HG03097 (cell line): ENCODE results near the gene GALNT18.

Experiments
- ATAC-seq: cut with Tn5 transposase; IDR thresholded peaks from one replicate; pipeline ENCODE4 v1.9.1; 2021; ENCODE audit not compliant: unreplicated experiment, low FRiP score

GALNT18 gene

DNA sequence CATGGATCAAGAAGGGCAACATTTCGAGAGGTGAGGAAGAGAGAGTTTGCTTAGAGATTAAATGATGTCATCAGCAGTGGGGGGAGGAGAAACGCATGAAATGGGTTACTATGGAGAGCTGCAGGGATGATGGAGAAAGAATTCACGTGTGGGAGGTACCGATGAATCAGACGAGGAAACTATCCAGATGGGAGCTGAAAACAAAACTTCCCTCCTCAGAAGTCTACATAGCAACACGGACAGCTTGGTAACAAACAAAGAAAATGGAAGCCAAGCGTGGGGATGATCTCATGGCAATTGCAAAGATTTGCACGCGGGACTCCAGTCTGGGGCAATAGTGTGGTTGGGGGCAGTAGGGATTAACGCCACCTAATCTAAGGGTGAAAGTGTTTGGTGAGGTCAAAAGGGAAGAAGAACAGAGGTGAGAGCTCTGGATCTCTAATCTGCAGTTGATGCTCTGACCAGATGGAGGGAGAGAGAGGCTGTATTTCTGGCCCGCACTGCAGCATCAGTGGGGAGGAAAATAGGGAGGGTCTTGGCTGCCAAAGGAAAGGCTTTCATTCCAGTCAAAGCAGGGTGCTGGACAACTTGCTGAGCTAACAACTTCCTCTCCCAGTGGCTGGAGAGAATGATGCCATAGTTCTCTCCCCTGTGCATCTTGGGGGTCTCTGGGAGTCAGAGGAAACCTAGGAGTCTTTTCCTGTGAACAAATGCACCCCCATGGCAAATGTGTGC lies 225.3 kb downstream of the GALNT18 start:
- no peak for ATAC-seq

DNA sequence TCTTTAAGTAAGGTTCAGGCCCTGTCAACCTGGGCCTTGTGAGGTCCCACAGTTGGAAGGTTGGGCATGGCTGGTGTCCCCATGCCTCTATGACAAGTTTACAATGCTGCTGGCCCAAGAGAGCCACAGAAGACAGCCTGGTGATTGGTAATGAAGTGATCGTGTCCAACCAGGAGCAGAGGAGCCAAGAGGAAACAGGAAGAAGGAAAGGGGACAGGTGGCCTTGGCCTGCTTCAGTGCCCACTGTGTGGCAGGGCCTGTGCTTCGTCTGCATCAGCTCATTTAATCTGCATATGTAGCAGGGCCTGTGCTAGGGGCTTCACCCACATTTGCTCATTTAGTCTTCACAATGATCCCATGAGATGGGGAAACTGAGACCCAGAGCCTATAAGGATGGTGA lies 226.7 kb downstream of the GALNT18 start:
- no peak for ATAC-seq

DNA sequence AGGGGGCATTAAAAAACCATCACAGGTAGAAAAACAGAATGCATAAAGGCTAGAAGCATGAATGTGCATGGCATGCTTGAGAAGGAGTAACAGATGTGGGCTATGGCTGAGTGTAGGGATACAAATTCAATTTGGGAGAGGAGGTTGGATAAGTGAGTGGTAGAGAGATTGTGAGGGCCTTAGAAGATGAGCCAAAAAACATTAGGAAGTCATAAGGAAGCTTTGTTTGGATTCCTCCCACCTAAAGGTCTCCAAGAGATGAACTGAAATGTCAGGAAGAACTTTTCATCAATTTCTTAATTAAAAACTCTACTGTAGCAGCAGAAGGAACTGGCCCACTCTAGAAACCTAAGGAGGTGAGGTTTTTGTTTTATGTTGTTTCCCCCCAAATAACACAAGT lies 227.6 kb downstream of the GALNT18 start:
- ATAC-seq, result no peak

DNA sequence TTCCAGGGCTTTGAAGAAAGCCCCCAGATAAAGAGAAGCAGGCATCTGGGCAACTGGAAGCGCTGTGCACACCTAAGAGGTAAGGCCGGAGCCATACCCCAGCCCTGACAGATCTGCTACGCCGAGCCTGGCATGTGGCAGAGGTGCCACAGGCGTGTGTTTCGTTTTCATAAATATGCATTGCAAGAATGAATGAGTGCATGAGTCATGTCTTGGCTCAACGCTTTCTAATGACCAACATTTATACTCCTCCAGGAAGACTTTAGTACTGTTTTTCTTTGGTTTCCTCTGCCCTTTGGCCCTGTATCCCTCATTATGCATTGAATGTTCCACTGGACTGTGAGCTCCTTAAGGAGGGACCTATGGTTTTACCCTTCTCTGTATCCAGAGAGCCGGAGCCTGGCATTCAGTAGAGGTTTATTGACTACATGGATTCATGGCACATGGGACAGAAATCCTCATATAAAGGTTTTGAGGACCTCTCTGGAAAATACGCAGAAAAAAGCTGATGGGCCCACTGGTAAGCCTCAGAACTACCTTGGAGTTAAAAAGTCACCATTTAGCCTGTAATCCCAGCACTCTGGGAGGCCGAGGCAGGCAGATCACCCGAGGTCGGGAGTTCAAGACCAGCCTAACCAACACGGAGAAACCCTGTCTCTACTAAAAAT lies 229.9 kb downstream of the GALNT18 start:
- no peak for ATAC-seq

DNA sequence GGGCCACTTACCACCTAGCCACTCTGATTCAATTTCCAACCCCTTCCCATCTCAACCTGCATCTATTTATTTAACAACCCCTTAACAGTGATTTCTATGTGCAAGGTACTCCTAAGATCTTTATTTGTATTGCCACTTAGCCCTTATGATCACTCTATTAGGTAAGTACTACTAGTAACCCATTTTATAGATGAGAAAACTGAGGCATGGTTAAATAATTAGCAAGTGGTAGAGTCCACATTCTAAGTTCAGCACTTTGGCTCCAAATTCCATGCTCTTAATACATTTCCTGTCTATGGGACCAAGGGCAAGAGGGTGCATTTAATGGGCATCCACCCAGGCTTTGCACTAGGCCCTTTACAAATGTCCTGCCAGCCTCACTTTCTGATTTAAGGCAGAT lies 230.6 kb downstream of the GALNT18 start:
- ATAC-seq, result no peak

DNA sequence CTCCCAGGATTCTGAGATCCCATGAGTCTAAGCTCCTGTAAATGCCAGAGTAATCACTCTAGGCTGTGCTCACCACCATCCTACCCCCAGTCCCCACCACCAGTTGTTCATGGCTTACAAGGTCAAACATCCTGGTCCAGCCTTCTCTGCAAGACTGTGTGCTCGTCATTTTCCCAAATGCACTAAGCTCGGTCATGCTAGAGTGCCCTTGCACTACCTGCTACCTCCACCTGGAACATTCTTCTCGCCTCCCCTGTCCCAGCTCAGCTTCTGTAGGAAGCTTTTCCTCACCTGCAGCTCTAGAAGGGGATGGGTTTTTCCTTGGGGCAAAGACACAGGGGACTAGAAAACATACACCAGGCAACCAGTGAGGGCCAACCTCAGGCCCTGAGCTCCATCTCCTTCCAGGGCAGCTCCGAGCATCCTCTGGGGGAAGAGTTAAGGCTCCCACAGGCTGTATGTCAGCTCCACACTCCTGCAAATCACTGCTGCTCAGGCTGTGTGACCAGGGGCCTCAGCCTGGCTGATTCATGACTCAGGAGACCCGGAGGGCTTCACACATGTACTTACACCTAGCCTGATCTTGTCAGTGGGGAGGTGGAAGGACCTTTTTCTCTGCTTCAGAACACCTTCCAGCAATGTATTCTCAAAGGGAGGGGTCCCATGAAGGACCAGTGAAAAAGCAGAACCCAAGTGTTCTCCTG lies 231.6 kb downstream of the GALNT18 start:
- no peak for ATAC-seq

DNA sequence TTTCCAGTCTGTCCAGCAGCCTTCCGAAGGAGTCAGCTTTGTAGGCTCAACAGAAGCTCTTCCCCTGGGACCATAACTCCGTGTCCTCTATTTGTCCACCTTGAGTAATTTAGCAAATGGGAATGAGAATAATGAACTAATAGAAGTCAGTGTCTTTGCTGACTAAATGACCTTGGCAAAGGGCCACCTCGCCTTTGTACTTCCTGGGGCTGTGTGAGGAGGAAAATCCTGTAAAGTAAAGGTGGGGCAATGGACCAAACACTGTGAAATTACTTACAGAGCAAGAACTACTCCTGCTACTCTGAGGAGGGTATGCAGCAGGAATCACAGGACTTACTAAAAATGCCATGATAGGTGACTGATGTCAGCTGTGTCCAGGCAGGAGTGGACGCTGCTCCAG lies 232.6 kb downstream of the GALNT18 start:
- no peak for ATAC-seq

DNA sequence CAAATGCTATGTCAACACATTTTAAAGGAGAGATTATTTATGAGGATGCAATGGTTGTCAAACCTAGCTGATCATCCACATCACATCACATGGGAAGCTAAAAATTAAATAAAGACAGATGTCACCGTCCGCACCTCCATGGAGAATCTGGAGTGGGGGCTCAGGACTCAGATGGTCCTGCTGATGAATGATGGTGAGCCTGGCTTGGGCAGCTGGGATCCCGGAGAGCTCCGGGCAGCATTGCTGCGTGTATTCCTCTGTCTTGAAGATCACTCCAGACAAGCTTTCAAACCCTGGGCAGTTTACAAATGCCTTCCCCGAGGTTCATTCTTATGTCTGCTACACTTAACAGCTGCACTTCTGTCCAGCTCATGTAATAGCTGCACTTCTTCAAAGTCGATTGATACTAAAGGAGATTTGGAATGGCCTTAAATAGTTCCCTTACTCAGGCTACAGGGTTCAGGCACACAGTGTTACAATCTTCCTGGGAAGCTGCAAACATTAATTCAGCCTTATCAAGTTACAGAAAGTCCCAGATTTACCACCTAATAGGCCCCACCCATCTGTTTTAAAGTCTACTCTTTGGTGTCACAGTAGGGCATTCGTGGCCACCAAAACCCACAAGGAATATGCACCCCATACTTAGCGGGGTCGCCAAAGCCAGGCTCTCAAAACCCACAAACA lies 234.0 kb downstream of the GALNT18 start:
- ATAC-seq, result no peak

DNA sequence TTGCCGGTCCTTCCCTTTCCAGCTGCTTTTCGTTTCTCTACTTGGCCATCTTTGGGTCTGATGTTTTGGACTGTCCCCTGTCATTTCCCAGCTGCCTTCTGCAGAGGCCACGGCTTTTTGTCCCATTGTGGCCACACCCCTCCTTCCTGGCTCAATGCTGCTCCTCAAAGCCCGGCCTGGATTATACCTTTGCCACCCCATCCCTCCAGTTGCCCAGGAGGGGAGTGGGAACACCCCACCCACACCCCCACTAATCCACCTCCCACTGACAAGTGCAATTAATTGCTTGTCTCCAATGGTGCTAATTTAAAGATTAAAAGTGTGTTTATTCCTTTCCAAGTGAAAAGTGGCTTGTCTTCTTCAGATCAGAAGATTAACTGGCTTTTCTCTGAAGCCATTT lies 234.6 kb downstream of the GALNT18 start:
- no peak for ATAC-seq

DNA sequence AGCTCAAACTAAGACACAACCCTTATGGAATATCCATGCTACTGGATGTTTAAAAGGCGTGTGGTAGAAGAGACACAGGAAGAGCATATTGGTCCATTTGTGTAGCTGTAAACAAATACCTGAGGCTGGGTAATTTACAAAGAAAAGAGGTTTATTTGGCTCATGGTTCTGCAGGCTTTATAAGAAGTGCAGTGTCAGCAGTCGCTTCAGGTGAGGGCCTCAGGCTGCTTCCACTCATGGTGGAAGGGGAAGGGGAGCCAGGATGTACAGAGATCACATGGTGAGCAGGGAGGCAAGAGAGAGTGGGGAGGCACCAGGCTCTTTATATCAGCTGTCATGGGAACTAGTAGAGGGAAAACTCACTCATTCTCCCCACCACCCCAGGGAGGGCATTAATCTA lies 237.0 kb downstream of the GALNT18 start:
- ATAC-seq, result no peak

DNA sequence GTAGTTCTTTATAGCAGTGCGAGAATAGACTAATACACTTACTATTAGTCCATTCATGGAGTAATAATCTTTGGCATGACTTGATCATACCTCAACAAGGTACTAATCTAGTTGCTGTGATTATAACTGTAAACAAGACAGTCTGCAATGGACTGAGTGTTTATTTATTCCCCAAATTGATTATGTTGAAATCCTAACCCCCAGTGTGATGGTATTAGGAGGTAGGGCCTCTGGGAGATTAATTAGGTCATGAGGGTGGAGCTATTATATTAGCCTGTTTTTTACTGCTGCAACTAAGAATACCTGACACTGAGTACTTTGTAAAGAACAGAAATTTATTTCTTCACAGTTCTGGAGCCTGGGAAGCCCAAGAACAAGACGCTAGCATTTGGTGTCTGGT lies 237.8 kb downstream of the GALNT18 start:
- no peak for ATAC-seq

DNA sequence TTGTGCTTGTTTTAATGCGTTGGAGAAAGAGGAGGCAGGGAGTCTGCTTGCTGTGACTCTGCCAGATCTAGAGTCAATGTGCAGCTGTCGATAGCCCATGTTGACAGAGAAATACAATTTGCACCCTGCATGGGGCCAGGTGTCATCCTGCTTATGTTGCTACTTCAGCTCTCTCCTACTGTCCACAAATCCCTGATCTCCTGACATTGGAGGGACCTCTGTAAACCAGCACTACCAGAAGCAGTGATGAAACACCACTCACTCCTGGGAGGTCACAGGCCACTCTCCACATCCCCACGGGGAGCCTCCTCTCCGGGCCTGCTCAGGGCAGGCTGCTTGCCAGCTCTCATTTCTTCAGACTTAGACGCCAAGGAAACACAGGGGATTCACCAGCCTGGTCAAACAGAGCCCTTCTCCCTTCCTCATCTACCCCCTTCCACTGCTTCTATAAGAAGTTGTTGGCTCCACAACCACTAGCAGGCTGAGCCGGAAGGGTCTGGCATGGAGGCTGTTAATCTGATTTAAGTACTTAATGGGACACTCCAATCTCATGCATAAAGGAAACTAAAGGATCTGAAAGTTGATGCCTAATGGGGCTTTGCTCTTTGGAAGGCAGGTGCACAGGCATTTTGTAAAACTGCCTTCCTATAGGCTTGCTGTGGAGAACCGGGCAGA lies 238.8 kb downstream of the GALNT18 start:
- ATAC-seq, result no peak

DNA sequence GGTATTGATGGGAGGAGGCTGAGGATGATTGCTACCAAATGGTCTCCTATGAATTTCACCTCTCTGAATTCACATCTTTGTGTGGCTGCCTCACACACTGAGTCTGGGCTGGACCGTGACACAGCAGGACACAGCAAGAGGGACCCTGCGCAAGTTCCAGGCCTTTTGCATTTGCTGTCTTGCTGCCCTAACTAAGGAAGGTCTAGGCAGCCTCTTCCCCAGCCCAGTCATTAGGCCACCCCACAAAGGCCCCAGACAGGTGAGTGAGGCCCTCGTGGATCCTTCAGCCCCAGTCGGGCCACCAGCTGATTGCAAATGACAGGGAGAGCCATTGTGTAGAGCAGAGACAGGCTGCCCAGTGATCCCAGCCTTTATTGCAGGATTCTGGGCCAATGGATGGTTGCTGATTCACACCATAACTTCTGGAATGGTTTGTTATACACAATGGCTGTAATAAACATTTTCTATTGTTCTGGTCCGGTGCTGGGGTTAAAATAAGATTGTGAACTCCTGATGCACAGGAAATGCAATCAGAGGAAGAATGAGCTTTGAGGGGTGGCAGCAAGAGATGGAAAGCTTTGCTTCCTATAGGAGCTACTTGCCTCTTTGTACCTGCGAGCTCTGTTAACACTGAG lies 240.2 kb downstream of the GALNT18 start:
- no peak for ATAC-seq

DNA sequence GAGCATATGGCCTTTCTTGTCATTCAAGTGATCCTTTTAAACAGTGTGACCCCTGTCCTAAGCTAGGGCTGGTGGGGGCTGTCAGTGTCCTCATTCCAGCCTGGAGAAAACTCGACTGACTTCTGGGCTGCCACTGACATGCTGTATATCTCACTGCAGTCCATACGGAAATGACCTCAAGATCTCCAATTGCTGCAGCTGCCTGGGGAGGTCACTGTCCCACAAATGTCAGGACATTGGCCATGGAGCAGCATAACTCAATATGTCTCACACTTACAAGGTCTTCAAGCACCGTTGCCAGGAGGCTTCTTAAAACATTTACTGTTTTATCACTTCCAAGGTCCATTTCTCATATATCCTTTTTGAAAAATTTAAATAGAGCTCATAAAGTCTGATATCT lies 240.9 kb downstream of the GALNT18 start:
- no peak for ATAC-seq

DNA sequence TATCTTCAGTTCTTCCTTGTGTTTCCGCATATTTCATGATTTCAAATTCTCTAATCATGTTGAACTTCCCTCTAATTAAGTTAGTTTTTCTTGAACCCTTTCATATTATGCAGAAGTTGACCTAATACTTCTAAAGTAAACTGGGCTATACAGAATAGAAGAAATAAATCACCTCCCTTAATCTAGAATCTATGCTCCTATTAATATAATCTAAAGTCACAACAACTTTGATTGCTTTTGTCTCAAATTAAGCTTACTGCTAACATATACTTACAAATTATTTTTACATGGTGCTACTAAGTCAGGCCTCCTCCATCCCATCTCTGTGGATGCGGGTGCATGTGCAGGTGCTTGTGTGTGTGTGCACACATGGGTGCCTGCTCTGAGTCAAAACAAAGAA lies 241.5 kb downstream of the GALNT18 start:
- no peak for ATAC-seq

DNA sequence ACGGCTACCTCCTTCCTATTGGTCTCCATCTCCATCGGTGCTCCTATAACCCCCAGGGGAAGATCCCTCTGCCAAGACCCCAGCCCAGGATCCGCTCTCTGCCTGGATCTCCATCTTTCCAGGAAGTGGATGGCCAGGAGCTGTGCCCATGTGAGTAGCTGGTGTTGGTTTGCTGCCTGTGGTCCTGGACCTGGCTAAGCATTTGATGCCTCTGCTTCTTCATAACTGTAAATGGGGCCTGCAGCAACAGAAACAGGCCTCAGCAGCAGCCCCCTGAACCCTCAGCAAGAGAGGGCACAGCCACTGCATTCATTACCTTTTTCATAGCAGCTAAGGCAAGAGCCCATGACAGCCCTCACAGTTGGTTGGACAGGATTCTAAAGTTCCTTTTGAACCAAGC lies 242.1 kb downstream of the GALNT18 start:
- ATAC-seq, result no peak

DNA sequence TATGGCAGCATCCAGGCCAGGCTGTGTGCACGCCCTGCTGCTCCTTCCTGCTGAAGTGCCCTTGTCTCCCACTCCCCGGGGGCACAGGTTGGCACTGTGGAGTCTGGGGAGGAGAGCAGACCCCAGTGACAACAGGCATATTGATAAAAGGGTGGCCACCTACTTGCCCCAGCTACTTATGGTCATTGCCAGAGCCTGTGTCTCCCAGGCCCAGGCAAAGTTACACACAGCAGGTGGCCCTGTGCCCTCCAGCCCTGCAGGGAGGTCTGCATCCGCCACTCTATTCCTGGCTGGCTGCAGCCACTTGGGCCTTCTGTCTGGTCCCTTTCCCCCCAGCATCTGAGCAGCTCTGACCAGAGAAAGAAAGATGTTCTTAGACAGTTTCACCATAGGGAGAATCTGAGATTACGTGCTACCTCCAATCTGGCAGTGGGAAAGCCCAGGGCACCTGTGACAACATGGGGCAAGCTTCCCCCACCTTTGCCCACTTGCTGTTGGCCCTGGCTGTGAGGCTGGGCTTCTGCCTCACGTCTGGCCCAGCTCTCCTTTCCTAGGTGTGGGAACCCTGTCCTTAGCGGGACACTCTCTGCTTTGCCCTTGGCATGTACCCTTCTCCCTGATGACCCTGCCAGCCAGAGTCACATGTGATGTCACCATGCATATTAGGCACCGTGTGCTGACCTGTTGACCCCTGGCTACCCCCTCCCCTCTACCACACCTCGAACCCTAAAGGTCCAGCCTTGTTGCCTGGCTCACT lies 243.4 kb downstream of the GALNT18 start:
- ATAC-seq, result no peak

DNA sequence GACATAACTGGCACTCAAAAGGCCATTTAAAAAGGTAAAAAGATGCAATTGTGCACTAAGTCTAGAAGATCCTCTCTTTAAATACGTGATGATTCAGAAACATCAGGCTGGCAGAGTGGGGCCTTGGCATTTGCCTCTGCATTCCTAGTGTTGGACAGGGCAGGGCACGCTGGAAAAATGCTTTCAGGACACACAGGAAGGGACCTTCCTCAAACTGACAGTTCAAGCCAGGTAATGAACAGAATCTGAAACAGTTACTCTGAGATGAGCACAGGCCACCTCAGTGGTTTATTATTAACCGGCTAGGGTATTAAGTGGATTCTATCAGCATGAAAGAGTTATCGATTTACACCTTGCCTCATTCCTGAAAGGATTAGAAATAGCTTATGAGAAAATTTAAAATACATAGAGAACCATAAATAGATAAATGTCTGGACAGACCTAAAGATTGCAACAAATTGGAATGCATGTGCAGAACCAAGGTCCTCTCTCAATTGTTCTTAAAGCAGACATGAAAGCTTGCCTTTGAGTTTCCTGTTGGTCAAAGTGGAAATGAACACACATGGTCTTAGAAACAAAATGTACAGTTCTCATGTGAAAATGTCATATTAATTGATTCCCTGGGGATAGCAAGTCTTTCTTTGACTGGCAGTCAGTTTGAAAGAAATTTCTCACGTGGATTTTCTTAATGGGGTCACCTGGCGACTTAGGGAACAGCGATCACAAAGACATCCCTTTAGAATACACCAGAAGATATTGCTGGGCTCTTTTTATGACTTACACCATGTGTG lies 247.3 kb downstream of the GALNT18 start:
- no peak for ATAC-seq

DNA sequence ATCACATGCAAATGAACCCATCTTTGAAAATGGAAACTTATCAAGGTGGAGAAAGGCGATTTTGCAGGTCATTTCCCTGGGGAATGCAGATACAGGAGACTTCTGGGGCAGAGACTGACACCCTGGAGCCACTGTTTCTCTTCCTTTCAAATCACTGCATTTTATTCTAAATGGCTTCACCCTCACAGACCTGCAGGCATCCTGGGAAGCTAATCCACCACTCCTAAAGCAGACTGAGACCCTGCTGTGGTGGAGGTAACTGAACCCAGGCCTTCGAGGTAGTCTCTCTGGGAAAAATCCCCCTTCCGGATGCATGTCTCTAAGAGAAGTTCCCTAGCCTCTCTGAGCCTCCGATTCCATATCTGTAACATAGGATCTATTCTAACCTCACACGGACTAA lies 247.9 kb downstream of the GALNT18 start:
- ATAC-seq, result no peak
